ENCODE results near the gene ROR1. TPM values are rescaled to one million over a fixed set of nuclear protein-coding genes. Genes with fewer than 3 reads are reported as not detected.

ROR1 gene
- total RNA-seq, 1 experiment from 2014 or later: 1.4 TPM

DNA sequence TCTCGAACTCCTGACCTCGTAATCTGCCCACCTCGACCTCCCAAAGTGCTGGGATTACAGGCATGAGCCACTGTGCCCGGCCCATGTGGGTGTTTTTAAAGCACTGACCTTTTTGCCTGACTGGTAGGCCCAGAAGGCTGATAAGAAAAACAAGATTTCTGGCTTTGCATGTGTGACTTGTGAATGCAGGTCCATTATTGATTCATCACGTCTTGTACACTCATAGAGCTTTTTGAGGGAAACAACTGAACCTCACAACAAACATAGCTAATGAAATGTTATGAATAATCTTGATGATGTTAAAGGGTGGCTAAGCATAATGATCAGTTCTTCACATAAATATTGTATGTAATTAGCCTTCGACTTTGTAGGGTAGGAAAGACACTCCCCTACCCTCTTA is 288.7 kb downstream of the ROR1 start:
- no peaks in the 10 kb centered on the region for H3K27me3 ChIP-seq
- no peaks in the 10 kb centered on the region for H3K36me3 ChIP-seq
- H3K4me3 ChIP-seq: no peak overlapping the region
- peaks cover 4% of the 10 kb centered on the region; the same call in 1 of the 2 replicates for H3K9me3 ChIP-seq
- no peak for DNase-seq

DNA sequence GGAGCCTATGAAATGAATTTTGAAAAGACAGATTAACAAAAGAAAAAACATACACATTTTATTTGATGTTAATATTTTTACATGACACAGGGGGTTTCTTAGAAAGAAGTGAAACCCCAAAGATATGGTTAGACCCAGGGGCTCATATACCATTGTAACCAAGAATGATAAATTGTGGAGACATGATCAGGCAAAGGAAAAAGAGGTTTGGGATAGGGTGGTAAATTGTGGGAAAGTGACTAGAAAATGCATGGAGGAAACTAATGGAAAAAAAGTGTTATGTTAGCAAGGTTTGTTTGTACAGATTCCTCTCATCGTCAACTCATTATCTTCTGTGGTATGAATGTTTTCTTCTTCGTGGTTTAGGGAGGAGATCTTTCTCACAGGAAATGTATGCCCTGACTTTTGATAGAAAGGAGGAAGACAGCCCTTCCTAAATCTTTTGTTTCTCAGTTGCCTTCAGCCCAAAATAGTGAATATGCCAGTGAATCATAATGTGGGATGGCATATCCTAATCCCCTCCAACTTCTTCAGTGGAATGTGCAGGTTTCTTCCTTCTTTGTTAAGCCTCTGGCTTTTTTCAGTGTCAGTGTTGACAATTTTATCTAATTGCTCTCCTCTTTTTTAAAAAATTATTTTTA is 289.2 kb downstream of the ROR1 start:
- Histone ChIP-seq H3K27me3 (no peaks in the 10 kb centered on the region), H3K36me3 (no peaks in the 10 kb centered on the region), H3K9me3 (peaks cover 2% of the 10 kb centered on the region; the same call in 1 of the 2 replicates), H3K4me3 (no peak overlapping the region)
- no peak for DNase-seq

DNA sequence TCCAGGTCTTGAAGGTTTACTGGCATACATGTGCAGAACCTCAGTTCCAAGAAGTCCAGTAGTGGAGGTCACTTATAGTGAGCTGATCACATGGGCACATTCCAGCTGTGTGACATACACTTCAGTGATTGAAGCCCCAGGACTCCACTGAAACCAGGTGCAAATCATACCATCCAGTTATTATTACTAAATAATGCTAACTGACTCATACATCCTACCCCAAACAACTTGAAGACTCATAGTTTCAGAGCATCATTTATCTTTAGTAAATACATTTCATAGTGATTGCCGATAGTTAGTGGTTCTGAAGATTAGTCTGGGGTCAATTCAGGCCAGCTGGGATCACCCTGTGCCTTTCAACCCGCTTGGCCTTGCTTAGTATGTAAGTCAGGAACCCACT is 291.8 kb downstream of the ROR1 start:
- no peaks in the 10 kb centered on the region for H3K27me3 ChIP-seq
- no peaks in the 10 kb centered on the region for H3K9me3 ChIP-seq
- H3K36me3 ChIP-seq: no peaks in the 10 kb centered on the region
- DNase-seq: no peak
- H3K4me3 ChIP-seq: no peak overlapping the region

DNA sequence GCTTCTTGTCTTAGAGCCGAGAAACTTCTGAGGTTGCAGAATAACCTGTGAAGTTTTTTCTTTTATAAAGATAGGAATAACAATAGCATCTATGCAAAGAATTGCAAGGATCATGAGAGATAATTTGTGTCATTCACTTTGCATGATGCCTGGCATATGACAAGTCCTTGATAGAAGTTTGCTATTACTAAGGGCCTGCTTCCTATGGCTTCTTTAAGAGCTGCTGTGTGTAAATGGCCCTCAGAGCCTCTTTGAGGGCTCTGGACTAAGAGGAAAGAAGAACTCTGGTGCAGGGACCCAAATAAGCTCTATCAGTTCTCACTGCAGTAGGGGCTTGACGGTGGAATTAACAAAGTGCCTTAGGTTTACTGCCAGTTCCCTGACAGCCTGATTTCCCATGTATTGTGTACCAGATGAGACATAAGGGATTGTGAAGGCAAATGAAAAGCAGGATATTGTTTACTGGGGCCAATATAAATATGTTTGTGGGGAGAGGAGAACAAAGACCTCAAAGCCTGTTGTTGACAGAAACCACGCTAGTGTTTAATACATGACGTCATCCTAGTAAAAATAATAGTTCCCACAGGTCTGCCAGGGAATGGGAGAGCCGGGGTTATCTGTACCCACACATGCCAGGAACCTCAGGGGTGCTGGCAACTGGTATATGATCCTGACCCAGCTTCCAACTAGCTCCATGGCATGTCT is 298.4 kb downstream of the ROR1 start:
- Histone ChIP-seq H3K9me3 (no peaks in the 10 kb centered on the region), H3K27me3 (no peaks in the 10 kb centered on the region), H3K4me3 (no peak overlapping the region), H3K36me3 (no peaks in the 10 kb centered on the region)
- DNase-seq: peak; percentile 76

DNA sequence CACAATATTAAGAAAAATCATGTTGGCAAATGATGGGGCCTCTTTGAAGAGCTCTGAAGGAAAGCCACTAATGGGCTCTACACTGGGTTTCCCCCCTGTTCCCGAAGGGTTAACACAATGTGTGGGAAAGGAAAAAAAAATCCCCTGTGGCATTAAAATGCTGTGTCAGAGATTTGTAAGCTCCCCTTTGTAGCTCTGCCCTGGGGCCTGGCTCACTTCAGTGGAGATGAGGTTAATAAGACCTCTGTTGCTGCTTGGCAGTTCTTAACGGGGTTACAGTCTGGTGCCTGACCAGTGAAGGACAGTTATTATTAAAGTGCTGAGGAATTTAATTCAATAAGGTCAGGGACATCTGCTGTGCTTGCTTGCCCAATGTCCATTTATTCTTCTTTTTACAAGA is 299.9 kb downstream of the ROR1 start:
- Histone ChIP-seq H3K4me3 (no peak overlapping the region), H3K36me3 (no peaks in the 10 kb centered on the region), H3K9me3 (no peaks in the 10 kb centered on the region), H3K27me3 (no peaks in the 10 kb centered on the region)
- DNase-seq: peak; percentile 7

DNA sequence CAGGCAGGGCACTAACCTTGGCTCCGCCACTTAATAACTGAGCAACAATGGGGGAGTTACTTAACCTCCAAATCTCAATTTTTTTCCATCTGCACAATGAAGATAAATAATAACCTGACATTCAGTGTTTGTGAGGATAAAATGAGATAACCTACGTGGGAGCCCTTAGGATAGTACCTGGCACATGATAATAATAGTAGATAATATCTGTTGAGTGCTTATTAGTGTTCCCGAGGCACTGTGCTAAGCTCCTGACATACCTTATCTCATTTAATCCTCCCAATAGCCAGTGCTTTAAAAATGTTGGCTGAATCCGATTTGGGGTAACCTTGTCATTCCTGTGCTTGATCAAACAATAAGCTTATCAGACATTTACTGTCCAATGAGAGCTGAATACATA is 300.9 kb downstream of the ROR1 start:
- DNase-seq: no peak
- no peaks in the 10 kb centered on the region for H3K27me3 ChIP-seq
- H3K4me3 ChIP-seq: no peak overlapping the region
- H3K9me3 ChIP-seq: no peaks in the 10 kb centered on the region
- no peaks in the 10 kb centered on the region for H3K36me3 ChIP-seq

DNA sequence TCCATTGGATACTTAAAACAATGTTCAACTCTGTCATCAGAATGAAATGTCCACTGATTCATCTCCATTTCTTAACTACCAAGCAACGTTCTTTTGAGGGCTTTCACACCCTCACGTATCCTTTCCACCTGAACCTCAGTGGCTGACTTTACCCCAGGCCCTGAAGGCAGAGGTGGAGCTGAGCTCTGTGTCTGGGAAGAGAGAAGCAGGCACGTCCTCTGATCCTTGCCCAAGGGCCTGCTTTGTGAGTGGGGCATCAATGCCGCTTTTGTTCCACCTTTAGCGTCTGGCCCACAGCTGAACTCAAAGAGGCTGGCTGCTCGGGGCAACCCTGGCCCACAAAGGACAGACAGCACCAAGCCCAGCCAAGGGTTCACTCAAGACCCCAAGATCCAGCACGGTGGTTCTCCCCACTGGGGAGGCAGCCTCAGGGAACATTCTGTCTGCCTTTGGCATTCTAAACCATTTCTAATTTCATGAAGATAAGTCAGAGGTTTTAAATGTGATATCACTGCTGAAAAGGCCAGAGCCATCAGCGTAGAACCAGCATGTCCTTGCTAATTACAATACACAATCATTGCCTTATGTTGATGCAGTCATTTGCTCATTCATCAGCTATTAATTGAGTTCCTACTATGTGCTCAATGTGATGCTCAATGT is 303.6 kb downstream of the ROR1 start:
- H3K27me3 ChIP-seq: no peaks in the 10 kb centered on the region
- H3K36me3 ChIP-seq: no peaks in the 10 kb centered on the region
- H3K9me3 ChIP-seq: no peaks in the 10 kb centered on the region
- no peak overlapping the region for H3K4me3 ChIP-seq
- no peak for DNase-seq

DNA sequence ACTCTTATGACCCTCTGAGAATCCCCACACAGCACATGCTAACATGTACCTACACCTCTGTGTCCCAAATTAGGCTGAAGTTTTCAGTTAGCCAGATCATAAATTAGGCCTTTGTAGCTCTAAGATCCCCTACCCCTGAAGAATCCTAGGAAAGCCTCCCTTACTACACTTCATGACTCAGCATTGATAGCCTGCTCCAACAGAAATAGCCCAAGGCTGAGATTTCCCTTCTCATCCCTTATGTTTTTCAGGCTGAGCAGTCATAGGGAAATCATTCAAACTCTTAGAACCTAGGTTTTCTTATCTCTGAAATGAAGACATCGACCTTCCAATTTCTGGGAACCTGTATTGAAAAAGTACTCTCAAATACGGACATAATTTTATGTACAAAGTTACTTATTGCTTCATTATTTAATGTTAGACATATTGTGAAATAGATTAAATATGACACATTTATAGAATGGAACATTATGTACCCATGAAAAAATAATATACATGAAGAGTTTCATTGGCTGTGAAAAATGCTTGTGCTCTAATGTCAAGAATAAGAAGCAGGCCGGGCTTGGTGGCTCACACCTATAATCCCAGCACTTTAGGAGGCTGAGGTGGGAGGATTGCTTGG is 307.2 kb downstream of the ROR1 start:
- H3K27me3 ChIP-seq: no peaks in the 10 kb centered on the region
- H3K9me3 ChIP-seq: no peaks in the 10 kb centered on the region
- H3K36me3 ChIP-seq: no peaks in the 10 kb centered on the region
- peak; percentile 23 for DNase-seq
- H3K4me3 ChIP-seq: no peak overlapping the region

DNA sequence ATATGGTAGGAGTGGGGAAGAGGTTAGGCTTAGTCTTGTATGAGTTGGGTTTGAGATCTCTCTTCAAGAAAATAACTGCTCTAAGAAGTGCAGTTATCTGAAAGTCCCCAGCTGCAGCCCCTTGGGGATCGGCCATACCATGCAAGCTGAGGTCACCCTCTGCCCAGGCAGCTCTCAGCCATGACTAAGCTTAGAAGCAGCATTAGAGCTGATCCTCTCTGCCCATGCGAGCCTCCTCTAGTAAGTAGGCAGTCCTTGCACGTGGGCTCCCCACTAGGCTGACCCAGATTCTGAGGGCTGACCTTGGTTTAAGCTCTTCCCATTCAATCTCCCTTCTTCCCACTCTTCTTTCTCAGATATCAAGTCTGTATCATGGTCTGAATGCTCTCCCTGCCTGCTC is 308.6 kb downstream of the ROR1 start:
- Histone ChIP-seq H3K27me3 (no peaks in the 10 kb centered on the region), H3K9me3 (no peaks in the 10 kb centered on the region), H3K36me3 (no peaks in the 10 kb centered on the region), H3K4me3 (no peak overlapping the region)
- peak; percentile 79 for DNase-seq

DNA sequence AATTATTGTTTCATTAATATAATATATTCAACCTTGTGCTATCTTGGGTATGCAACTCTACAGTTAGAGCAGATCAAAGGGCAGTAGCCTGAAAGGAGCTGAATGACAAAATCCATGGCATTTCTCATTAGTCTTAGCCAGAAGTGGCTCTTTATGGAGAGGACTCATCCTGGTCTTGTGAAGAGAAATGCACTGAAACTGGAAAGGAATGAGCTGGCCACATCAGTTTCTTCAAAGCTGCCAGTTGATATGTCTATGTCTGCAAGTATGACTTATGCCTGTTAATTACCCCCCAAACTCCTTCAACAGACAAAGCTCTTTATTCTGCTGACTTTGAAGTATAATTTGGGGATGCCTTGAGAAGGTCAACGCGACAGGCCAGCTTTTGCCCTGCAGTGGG is 310.6 kb downstream of the ROR1 start:
- no peaks in the 10 kb centered on the region for H3K9me3 ChIP-seq
- DNase-seq: no peak
- no peak overlapping the region for H3K4me3 ChIP-seq
- H3K27me3 ChIP-seq: no peaks in the 10 kb centered on the region
- no peaks in the 10 kb centered on the region for H3K36me3 ChIP-seq

DNA sequence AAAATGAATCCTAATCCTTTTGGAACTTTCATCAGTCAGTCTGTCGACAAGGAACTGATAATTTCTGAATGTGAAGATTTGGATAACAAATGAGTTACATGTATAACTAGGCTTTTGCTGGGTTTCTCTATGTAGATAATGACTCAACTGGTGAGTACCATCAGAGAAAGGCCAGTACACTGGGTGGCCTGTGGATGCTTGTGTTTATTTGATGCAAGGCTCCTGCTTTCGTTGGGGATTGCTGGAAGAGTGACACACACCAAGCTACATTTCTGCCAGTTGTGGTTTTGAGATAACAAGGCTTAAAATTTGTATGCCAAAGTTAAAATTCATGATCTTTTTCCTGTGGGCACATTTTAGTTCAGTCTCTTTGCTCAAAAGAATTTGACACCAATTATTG is 314.0 kb downstream of the ROR1 start:
- no peak overlapping the region for H3K4me3 ChIP-seq
- no peaks in the 10 kb centered on the region for H3K36me3 ChIP-seq
- DNase-seq: peak; percentile 71
- H3K9me3 ChIP-seq: no peaks in the 10 kb centered on the region
- H3K27me3 ChIP-seq: no peaks in the 10 kb centered on the region

DNA sequence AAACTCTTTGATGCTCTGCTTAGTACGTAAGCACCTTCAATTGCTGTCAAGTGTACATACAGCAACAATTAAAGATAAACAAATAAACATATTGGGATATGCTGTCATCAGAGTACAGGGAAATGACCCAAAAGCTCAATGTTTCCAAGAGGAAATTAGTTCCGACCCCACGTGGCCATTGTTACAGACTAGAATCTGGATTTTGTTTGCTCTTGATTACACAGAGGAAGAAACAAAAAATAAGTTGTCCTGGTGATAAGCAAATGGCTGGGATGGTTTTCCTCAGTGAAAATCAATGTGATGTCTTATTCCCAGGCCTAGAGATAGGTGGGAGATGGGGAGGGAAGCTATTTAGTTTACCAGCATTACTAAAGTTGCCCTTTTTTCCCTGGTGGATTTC is 316.6 kb downstream of the ROR1 start:
- Histone ChIP-seq H3K4me3 (no peak overlapping the region), H3K36me3 (no peaks in the 10 kb centered on the region), H3K9me3 (no peaks in the 10 kb centered on the region), H3K27me3 (no peaks in the 10 kb centered on the region)
- no peak for DNase-seq

DNA sequence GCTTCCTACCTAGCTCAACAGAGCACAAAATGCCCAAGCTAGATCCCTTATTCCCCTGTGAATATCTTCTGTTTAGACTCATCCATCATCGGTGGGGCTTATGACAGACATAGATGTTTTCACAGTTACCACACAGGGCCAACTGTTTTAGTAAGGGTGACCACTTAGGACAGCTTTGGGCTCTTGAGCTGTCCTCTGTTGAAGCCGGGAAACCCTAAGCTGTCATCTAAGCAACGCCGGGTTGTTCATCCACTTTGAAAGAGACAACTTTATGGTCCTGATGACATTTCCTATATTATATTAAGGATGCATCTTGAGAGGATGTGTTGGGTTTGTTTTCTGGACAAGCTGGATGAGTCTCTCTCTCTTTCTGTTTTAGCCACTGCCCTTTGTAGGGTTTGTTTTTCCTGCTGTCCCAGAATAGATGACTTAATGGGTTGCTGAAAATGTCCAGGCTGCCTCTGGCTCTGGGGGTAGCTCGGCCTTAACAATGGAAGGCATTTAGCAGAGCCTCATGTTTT is 319.1 kb downstream of the ROR1 start:
- H3K27me3 ChIP-seq: no peaks in the 10 kb centered on the region
- no peaks in the 10 kb centered on the region for H3K9me3 ChIP-seq
- no peak overlapping the region for H3K4me3 ChIP-seq
- no peak for DNase-seq
- no peaks in the 10 kb centered on the region for H3K36me3 ChIP-seq

DNA sequence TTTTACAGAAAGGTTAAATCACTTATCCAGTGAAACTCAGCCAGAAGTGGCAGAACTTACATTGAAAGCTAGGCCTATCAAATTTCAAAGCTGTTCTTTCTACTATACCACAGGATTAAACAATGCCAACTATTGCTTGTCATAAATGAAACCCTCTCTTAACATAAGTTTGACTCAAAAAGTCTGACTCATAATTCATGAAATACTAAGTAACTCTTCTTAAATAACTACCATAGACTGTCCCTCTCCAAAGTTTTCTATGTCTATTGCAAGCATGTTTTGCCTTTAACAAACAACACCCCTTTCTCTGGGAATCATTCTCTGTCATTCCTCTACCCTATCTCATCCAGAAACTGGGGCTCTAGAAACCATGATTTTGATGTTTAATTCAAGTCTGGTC is 320.1 kb downstream of the ROR1 start:
- Histone ChIP-seq H3K27me3 (no peaks in the 10 kb centered on the region), H3K4me3 (no peak overlapping the region)

DNA sequence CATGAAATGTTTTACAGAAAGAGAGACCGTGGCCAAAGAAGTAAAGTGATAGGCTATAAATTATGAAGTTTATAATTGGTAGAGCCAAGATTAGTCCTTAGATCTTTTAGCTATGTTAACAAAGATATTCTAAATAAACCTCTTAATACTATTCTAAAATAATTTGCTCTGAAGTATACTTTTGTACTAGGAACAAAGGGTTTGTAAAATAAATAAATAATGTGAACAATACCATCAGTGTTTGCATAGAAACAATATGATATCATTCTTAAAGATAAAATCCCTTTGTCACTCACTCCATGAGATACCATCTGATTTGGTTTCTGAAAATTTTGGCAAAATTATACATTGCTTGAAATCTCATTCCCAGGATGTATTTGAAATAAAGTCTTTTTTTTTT is 322.0 kb downstream of the ROR1 start:
- no peaks in the 10 kb centered on the region for H3K36me3 ChIP-seq
- DNase-seq: no peak
- no peaks in the 10 kb centered on the region for H3K9me3 ChIP-seq
- H3K27me3 ChIP-seq: no peaks in the 10 kb centered on the region
- no peak overlapping the region for H3K4me3 ChIP-seq

More for the DNA sequence above, 320.1 kb downstream of the ROR1 start:
- H3K9me3 ChIP-seq: no peaks in the 10 kb centered on the region
- H3K36me3 ChIP-seq: no peaks in the 10 kb centered on the region
- no peak for DNase-seq

DNA sequence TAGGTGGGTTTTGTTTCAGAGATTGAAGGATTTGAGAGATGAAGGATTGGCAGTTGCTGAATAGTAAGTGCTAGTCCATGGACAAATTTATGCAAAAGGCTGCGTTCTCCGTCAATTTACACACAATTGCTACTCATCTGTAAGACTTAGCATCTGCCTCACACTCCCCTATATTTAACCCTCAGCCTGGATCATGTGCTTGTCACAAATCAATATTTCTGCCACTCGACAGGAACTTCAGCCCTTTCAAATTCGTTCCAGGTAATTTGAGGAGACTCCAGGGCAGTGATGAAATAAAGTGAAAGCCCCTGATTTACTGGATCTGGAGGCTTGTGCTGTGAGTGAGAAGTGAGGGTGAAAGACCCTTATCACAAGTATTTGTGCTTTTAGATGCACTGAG is 324.0 kb downstream of the ROR1 start:
- no peaks in the 10 kb centered on the region for H3K9me3 ChIP-seq
- H3K36me3 ChIP-seq: no peaks in the 10 kb centered on the region
- no peak for DNase-seq
- H3K4me3 ChIP-seq: no peak overlapping the region
- H3K27me3 ChIP-seq: no peaks in the 10 kb centered on the region

DNA sequence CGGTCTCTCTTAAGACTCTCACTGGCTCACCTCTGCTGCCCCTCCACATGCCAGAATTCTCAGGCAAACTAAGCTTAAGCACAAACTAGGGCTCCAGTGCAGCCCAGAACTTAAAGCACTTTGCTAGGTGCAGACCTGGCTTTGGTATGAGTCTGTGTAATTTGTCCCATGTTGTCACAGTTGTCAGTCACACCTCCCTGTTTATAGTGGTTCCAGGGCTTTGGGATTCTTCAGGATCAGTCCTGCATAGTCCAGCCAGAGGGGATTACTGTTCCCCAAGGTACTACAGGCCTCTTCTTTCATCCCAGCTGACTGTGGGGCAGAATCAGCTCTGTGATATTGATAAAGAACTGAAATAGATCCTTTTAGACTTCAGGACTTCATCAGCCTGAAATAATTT is 324.6 kb downstream of the ROR1 start:
- H3K9me3 ChIP-seq: no peaks in the 10 kb centered on the region
- no peak for DNase-seq
- no peak overlapping the region for H3K4me3 ChIP-seq
- no peaks in the 10 kb centered on the region for H3K27me3 ChIP-seq
- no peaks in the 10 kb centered on the region for H3K36me3 ChIP-seq
